GM21423 (cell line): ENCODE results near the gene MCRS1.
"Not testable (repeated sequence)": the region's sequence is repeated elsewhere in the genome, so short reads cannot be mapped to it uniquely, and the experiment has no call there.

Experiments used
- ATAC-seq: cut with Tn5 transposase; IDR thresholded peaks from one replicate; pipeline ENCODE4 v1.9.1; 2021; ENCODE audit warnings: mild to moderate bottlenecking, moderate library complexity; ENCODE audit not compliant: unreplicated experiment

MCRS1 gene

DNA sequence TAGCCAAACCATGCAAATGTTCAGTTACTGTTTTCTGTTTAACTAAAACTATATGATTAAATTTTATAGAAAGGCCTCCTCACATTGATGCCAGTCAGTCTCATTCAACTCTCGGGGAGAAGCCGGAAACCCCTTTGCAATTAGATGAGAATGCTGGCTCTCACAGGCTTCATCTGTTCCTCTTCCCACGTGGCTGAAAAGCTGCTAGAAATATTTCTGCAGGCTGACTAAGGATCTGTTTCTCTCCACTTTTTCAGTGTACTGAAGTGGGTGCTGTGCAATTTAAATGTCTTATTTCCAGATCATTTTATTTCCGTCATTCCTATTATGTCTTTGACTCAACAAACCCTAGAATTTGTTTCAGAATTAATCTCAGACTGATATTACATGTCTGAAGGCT is 46.6 kb downstream of the MCRS1 start:
- no peak for ATAC-seq

DNA sequence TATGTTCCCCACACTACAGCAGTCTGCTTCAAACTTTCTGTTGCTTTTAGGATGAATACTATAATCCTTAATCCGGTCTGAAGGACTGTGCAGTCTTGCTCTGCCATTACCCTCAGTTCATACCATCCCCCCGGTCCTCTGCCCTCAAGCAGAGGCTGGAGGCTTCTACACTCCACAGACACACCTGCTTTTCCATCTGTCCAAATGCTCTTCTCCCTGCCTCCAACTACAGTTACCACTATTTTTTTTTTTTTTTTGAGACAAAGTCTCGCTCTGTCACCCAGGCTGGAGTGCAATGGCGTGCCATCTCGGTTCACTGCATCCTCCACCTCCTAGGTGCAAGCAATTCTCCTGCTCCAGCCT is 48.4 kb downstream of the MCRS1 start:
- no peak for ATAC-seq

DNA sequence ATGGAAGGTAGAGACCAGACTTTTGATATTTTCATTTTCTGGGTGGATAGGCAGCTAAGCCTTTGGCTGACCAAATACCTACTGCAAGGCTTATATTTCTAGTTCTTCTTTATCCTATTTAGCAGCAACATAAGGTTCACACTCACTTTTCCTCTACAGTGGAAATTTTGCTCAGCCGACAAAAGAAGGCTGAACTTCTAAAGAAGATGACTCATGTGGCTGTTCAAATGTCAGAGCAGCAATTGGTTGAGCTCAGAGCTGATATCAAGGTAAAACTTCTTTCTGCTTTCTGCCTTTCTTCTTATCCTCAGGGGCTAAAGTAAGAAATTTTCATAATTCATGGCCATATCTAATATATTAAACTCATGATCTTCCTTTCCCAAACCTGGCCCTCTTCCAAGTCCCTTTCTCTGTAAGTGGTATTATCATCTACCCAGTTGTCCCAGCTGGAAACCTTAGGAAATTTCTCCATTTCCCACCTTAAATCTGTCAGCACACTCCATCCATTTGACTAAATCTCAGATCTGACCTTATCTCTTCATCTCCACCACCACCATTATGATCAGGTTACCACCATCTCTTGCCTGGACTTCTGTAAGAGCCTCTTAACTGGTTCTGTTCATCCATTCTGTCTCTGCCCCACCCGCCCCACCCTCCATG is 48.9 kb downstream of the MCRS1 start:
- no peak for ATAC-seq

DNA sequence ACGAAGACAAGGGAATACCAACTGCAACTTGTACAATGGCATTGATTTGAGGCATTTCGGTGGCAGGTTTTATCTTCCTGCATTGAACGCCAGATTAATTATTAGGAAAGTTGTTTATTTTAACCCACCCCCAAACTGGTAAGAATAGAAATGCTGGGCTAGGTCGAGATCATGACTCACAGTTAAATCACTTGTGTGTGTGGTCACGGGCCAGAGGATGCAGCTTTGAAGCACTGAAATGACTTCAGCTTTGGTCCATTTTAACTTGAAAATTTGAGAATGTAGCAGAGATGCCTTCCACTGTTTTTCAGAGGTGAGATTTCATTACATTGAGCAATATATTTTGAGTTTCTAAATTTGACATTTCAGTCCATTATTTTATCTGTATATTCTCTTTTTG is 52.7 kb downstream of the MCRS1 start:
- no peak for ATAC-seq

DNA sequence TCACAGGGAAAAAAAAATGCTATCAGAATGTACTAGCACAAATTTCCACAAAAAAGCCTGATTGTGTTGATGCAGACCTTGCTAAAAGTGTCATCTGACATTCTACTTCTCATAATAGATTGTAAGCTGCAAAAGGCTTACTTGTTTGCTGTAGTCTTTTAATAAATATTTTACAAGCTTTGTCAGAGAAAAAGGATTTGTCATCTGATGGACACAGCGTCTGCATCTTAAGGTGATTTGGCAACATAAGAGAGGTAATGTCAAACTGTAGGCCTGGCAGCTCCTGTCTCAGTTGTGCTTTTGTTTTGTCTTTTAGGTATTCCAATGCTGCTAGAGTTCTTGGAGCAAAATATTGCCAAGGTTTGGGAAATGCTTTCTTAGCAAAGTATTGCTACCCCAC is 55.4 kb downstream of the MCRS1 start:
- ATAC-seq = no peak

DNA sequence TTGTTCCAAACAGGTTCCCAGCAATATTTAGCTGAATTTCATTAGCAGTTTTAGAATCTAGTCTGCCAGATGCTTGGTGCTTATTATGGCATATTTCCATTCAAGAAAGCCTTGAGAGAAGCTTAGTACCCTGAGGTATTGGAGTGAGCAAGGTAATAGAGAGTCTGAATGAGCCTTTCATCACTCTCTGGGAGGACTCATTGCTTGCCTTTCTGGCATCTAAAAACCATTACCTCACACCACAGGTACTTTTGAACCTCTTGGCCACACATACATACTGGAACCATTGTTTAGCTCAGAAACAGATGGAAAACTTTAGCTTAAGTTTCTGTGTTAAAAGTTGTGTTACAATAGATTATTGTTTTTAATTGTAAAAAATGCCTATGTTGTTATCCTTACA is 56.5 kb downstream of the MCRS1 start:
- ATAC-seq = no peak

DNA sequence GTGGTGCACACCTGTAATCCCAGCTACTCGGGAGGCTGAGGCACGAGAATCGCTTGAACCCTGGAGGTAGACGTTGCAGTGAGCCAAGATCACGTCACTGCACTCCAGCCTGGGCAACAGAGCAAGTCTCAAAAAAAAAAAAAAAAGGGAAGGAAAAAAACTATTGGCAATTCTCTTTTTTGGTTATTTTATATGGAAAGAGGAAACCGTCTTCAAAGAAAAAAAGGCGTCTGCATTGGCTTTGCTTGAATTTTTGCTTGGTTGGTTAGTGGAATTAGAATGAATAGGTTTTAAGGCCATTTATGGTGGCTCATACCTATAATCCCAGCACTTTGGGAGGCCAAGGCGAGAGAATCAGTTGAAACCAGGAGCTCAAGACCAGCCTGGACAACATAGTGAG is 58.3 kb downstream of the MCRS1 start:
- not testable (repeated sequence) for ATAC-seq
